CD4-positive, alpha-beta T cell treated with Interleukin-1 beta for 1 hour (primary cell): Measurements from ENCODE around the gene FBXL20.
"Not testable (repeated sequence)": the region's sequence is repeated elsewhere in the genome, so short reads cannot be mapped to it uniquely, and the experiment has no call there.

Experiments used
- DNase-seq, 2 donors: peaks; one replicate each; pipeline ENCODE4 v3.0.0-alpha.2; 2020 to 2022

Gene FBXL20, protein sequence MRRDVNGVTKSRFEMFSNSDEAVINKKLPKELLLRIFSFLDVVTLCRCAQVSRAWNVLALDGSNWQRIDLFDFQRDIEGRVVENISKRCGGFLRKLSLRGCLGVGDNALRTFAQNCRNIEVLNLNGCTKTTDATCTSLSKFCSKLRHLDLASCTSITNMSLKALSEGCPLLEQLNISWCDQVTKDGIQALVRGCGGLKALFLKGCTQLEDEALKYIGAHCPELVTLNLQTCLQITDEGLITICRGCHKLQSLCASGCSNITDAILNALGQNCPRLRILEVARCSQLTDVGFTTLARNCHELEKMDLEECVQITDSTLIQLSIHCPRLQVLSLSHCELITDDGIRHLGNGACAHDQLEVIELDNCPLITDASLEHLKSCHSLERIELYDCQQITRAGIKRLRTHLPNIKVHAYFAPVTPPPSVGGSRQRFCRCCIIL

DNA sequence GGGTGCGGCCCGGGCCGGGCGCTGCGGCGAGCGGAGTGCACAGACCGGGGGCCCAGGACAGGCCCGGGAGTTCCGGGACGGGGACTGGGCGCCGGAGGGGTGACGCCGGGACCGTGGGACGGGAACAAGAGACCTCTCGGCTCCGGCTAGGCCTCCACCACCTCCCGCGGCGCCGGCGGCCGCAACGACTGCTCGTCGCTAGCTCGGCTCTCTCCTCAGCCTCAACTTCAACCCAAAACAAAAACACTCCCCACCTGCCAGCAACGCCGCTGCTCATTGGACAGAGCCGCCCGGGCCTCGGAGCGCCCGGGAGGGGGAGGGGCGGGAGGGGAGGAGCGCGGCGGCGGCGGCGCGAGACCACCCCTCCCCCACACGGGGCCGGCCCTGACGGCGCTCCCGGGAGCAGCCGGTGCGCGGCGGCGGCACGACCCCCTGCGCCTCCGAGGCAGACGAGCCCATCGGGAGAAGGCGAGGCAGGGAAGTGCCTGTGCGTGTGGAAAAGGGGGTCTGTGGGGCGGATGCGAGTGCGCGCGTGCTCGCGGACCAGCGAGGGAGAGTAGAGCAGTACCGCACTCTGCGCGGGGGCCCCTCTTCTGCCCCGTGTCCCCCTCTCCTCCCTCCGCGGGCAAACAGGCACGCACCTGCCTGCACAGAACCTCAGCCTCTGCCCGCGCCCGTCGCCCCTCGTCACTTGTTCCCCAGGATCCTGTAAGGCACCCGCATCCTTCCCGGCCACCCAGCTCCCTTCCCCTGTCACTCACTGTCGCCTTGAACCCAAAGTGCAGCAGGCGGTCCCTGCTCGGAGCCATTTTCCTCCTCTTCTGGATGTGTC, at the start of gene FBXL20:
FBXL20 (minus strand) TSS at position 215 of the 832 bp plus-strand sequence. CDS start 224 bp downstream, outside the sequence.
- peak; percentile 94 to 95 for DNase-seq

DNA sequence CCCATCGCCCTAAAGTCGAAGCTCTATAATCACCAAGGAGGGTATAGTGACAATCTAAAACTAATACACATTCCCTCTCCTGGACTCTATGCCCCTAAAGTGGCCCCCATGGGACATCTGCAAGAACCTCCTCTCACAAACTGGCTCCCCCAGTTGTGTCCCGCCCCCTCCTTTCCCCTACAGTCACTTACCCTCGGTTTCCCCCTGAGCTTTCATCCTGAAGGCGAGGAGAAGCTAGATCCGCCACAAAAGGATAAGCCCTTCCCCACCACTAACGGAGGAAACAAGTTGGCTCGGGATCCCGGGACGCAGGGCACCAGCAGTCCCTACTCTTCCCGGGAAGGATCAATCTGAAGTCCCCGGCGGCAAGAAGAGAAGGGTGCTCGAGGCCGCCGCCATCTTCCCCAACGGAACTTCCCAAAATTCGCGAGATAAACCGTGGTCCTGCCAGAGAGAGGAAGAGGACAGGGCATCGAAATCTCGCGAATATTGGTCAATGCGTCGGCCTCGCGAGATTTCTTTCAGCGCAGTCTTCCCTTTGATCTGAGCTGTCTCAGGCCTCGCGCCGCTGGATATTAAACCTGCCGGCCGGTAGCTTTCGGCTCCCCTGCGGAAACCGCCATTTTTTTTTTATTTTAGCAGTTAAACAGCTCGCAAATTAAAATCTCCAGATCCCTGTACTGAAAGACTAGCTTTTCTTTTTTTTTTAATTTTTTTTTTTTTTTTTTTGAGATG, 49.6 kb upstream of the FBXL20 start, which contains the start of gene MED1:
MED1 (minus strand) TSS at position 417 of the 735 bp plus-strand sequence; CDS start at position 216, 201 bp downstream.
- peak; percentile 96 to 97 for DNase-seq

DNA sequence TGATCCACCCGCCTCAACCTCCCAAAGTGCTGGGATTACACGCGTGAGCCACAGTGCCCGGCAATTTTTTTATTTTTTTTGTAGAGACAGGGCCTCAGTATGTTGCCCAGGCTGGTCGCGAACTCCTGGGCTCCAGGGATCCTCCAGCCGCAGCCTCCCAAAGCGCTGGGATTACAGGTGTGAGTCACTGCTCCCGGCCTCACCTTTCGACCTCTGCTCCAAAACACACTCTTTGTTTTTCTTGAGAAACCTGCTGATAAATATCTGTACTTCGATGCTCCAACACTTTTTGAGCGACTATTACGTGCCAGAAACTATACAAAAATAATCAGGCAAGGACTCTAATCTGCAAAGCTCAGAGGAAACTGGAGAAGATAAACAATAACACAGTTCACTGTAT, 48.6 kb upstream of the FBXL20 start:
- no peak for DNase-seq

DNA sequence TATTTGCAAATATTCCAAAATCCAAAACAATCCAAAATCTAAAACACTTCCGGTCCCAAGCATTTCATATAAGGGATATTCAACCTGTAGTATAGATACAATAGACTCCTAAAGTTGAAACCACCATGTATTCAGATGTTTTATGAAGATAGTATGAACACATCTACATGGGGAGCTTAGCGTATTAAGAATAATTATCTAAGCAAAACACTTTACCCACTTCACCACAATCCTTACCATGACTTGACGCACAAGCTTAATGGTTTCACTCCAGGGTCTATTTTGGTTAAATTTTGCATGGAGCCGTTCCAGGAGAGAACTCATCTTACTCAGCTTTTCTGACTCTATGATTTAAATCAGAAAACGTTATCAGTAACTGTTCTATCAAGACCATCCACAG, 46.1 kb upstream of the FBXL20 start:
- DNase-seq: no peak

DNA sequence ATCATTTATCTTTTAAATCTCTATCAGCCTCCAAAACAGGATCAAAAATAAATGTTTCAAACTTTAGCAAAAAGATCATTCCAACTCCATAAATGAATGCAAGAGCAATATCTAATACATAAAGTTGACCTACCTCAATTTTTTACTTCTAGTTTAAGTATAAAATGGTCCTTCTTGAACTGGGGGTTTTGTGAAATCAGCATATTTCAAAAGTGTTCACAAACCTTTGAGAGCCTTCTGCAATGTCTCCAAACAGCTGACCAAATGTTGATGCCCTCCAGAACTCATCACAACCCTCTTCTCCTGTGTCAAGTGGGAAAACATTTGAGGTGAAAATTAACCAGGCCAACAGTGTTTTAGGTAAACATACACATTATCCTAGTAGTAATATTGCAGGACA, 41.9 kb upstream of the FBXL20 start:
- no peak for DNase-seq

DNA sequence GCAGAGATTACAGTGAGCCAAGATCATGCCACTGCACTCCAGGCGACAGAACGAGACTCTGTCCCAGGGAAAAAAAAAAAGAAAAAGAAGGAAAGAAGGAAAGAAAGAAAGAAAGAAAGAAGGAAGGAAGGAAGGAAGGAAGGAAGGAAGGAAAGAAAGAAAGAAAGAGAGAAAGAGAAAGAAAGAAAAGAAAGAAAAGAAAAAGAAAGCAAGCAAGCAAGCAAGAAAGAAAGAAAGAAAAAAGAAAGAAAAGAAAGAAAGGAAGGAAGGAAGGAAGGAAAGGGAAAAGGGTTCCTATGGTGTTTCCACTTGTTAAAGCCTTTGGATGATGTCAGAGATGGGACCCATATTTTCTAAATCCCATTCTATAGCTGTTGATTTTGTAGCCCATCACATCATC, 38.4 kb upstream of the FBXL20 start:
- not testable (repeated sequence) for DNase-seq

DNA sequence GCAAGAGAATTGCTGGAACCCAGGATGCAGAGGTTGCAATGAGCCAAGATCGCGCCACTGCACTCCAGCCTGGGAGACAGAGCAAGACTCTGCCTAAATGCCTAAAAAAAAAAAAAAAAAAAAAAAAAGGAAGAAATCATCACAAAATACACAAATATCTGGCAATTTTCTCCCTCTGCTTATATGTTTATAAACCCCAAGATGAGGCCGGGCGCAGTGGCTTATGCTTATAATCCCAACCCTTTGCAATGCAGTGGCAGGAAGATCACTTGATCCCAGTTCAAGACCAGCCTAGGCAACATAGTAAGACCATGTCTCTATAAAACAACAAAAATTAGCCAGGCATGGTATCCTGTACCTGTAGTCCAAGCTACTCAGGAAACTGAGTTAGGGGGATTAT, 28.2 kb upstream of the FBXL20 start:
- no peak for DNase-seq

DNA sequence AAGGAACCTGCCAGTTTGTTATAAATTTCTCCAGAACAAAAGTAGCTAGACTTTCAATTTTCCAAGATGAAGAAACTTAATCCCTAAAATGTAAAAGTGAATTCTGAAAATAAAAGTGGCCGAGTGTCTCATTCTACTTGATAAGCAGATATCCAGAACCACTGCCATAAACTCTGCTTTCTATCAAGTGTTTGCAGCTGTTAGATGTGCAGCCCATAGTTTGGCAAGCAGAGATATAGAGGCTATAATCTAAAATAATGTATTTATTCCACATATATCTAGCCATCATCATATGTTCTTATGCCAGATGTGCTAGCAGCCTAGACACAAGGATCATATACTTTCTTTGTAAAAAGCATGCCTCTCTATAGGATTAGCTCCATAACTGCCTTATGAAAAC, 14.7 kb upstream of the FBXL20 start:
- DNase-seq: no peak

DNA sequence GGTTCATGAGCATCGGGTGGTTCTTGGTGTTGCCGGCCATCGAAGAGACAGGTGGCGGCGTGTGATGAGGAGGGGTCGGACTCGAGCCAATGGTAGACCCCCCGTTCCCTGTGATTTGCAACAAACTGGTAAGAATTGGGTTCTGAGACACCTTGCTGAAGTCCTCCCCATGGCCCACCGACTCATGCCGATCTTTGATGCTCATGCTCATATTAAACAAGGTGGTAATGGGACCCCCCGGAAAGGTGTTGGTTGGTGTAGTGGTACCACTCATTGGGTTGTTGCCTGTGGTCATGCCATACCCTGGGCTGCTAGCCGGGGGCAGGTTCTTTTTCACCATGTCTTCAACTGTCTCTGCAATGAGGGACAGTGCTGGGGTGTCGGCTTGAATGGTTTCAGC, 8.9 kb upstream of the FBXL20 start:
- no peak for DNase-seq

DNA sequence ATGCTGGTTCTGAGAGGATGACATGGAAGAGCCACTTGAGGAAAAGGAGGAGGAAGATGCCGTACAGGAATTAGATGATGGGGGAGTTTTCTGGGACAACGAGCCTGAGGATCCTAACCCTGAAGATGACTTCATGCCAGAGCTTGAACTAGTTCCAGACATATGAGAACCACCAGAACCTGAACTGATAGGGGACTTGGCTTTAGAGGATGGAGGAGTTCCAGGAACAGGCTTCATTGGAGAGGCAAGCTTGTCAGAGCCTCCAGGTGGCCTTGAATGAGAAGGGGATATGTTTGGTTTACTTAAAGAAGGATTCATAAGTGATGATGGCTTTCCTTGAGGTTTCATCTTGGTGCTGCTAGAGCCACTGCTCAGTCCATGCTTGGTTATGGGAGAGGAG, 6.9 kb upstream of the FBXL20 start:
- DNase-seq: no peak

DNA sequence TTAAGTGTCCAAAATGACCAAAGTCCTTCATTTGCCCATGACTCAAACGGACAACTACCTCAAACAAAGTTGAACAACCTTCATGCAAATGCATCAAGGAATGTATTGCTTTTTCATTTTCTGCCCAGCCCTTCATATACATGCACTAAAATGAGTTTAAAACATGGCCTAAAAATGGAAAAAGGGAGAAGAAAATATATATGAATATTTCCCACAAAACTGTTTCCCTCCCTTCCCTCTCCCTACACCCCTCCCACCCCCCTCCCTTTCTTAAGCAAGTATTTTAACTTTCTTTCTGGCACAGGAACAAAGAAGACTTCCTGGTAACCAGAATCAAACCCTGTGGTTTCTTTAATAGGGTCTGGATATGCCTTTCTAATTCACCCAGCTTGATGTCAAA, 5.5 kb upstream of the FBXL20 start:
- DNase-seq: no peak

DNA sequence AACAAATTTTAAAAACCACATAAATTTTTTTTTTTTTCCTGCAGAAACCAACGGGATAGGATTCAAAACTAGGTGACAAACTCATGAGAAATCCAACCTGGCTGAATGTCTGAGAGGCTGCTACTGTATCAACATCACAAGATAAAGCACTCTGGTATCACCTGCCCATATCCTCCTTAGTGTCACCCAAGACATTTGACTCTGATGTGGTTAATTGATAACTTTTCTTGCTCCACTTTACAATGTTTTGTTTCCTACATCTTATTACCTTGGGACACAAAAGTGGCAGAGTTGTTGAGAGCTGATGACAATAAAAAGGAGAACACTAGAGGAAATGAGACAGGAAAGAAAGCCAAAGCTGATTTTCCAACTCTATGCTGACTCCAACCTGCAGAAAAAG, 4.0 kb upstream of the FBXL20 start:
- DNase-seq: no peak

DNA sequence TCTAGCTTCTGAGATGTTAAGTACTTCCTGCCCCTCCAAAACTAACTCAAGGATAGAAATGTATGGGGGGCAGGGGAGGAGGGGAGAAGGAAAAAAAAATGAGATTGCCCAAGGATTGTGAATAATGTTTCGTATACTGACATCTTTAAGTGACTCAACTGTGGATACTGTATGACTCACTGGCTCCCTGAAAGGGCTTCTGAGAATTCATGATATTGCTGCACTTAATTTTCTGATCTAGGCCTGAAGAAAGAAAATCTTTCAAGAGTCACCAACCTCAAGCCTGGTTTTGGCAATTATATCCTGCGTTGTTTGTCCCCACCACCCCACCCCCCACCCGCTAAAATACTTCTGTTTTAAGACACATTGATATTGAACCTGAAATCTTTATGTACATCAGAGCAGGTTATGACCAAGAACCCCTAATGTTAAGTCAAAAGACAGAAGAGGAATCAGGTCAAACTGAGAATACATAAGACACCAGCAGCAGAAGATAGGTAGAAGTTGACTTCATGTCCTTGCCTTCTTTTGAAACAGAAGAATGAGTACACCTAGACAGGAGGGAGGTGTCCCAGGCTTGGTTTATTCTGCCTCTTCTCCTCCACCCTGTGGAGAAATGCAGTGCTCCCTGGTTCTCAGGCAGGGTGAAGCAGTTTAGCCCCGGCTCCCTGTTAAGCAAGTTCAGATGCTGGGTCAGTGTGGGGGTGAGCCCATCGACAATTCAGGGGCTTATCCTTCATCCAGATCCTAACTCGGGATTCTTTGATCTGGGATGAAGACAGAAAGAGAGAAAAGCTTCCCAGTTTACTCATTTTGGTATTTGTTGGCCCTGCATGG, 3.3 kb upstream of the FBXL20 start:
- DNase-seq: no peak

DNA sequence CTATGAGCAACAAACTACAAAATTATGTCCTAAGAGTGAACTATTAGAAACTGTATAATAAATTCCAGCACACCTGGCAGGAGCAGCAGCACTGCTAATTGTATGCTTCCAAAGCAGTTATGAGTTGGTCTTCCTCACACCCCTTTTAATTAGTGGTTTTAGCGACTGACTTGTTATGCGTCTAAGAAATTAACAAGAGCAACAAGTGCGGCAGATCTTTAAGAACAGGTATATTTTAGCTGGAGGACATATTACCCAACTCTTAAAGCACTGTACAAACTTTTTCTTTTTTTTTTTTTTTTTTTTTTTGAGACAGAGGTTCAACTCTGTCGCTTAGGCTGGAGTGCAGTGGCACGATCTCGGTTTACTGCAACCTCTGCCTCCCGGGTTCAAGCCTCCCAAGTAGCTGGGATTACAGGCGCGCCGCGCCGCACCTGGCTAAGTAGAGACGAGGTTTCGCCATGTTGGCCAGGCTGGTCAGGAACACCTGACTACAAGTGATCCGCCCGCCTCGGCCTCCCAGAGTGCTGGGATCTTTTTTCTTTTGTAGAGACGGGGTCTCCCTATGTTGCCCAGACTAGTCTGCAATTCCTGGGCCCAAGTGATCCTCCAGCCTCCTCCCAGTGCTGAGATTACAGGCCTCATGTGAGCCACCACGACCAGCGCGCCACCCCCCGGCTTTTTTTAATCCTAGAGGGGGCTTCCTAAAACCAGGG, 1.6 kb upstream of the FBXL20 start:
- DNase-seq: no peak

DNA sequence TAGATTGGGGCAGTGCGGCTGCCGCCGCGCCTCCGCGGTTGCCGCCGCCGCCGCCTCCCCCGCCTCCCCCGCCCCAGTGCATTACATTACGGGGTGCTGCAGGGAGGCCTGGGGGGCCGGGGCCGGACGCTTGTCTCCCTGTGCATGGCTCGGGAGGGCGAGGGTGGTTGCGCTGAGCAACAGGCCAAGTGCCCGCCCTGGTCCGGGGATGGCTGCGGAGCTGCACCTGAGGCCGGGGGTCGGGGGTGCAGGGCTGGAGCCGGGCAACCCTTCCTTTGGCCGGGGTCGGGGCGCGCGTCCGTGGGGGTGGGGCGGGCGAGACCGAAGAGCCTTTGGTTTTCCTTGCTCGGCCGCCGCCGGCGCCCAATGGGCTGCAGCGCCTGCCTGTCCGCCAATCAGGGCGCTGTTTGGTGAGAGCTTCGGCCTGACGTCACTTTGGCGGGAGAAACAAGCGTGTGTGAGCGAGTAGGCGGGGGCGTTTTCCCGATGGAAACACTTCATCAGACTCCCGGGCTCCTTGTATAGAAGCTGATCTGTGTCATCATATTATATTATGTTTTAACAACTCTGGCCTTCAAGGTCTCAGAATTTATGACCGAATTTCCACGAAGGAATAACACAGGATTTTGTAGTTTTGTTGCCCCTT, 941 bp upstream of the FBXL20 start:
- DNase-seq: peak; percentile 88 to 90

DNA sequence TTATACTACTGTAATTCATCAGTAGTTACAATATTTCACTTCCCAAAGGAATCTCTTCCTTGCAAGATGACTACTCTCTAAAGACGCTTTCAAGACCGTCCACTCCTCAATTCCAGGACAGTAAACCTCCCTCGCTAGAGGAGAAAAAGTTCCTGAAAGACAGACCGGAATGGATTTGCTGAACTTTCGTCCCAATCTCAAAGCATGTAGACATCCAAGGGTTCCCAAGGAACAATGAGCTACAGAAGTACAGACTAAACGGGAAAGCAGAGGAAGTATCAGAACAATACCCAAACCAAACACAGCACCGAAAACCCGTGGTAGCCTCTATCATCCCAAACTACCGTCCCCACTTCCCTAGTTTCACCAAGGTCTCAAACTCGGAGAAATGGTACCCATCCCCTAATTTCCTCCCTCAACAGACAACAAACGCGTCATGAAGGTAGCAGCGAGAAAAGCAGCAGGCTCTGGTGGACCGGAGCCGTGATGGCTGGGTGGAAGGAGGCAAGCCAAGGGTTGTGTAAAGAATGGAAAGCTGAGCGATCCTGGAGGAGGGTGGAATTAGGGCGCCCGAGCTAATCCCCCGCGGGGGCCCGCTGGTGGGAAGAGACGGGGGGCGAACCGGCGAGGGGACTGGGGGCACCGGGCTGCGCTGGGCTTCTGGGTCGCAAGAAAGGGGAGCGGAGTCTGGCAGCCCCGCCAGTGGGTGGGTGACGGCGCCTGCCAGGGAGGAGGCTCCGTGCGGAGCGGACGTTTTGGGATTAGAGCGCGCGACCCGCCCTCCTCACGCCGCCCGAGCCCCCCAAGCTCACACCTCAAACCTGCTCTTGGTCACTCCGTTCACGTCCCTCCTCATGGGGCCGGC, 647 bp downstream of the FBXL20 start:
- peak in 1 of 2 donors; percentile 6 for DNase-seq

DNA sequence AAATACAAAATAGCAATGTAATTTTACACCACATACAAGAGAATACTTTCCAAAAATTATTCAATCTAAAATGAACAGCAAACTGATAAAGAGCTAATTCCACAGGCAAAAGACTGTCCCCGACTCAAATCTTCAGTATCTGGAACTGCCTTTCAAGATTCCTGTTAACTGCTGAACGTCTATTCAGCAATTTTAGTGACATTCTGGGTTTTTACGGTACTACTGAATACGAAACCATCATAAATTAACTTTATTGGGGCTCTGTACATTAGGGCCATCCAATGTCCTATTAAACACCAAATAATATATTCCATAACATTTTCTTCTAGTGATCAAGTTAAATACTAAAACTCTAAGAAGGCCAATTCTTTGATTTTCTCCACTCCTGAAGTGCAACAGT, 1.6 kb downstream of the FBXL20 start:
- DNase-seq: no peak

DNA sequence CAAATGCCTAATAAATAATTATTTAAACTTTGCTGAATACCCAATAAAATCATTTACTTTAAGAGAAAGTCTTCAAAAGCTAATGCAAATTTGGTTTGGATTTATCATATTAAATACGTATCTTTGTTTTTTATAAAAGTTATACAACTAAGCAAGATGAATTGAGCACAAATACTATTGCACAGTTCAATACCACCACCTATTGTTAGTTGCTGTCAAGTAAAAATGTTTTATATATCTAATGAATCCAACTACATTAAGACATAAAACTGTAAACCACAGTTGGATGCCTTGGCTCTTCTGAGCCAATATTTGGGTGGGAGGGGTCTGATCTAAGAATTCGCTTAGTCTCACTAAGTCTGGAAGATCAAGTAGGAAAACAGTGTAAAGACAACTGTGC, 7.7 kb downstream of the FBXL20 start:
- peak in 1 of 2 donors; percentile 8 for DNase-seq

DNA sequence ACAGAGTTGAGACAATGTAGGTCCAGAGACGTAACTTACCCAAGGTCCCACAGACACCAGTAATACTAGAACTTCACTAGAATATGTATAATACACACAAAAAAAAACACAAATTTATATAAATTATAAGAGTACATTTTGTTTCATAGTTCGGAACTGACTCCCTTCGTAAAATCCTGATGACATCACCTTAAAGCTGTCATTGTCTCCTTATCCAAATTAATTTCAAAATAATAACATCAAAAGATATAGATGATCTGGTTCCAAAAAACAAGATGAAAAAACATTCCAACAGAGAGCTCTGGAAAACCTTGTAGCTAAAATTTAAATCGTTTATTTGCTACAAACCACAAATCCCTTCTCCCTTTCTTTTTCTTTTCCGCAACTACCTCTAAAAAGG, 10.0 kb downstream of the FBXL20 start:
- DNase-seq: no peak

DNA sequence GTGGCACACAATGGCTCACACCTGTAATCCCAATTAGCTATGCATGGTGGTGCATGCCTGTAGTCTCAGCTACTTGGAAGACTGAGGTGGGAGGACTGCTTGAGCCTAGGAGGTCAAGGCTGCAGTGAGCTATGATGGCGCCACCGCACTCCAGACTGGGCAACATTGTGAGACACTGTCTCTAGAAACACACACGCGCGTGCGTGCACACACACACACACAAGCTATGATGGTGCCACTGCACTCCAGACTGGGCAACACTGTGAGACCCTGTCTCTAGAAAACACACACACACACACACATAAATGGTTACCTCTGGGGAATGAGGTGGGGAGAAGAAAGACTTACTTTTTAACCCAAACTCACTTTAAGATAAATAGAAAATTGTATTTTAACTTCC, 16.4 kb downstream of the FBXL20 start:
- DNase-seq: no peak
